Stimulated activated CD8-positive, alpha-beta memory T cell treated with anti-CD3 and anti-CD28 coated beads, Interleukin-2, amount 100 ng/mL, for 48 hours (primary cell): ENCODE measurements around the gene MGLL.
A peak's percentile ranks its signal among the peaks of the same experiment; 100 is the strongest.

Experiments
- DNase-seq, 2 donors: peaks; one replicate each; pipeline ENCODE4 v3.0.0-alpha.2; 2020; ENCODE audit warnings: low read depth in 2 of 2

The MGLL gene

DNA sequence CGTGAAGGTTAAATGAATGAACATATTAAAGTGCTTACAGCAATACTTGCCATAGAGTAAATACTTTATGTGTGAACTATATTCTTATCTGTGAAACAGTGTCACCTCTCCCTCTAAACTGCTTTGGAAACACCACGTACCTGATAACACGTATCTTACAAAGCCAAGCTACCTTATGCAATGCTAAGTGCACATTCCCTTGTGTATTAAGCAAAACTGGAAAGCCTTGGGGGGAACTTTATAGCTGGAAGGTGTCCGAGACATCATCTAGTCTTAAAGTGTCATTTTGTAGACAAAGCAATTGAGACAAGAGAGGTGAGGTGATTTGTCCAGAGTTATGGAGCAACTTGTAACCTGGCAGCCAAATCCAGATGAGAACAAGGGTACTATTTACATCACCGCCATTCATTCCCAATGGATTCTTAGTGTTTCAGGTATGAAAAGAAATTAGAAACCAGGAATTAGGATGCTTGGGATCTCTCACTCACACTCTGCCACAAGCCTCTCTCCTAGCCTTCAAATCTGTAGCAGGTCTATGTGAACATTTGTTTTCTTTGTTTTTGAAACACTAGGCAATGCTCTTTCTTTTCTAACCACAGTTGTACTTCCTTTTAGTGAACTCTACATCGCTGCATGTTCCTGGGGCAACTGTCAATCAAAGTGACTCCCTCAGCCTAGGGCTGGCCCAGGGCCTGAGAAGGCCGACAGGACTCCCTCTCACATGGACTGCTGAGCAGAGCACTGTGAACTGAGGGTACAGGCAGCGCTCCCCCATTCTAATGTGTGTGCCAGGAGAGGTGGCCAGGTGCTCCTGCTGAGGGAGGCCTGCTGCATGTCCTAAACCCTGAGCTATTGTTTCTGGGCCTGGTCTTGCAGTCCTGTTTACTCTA lies 13.9 kb upstream of the MGLL start:
- no peak for DNase-seq

DNA sequence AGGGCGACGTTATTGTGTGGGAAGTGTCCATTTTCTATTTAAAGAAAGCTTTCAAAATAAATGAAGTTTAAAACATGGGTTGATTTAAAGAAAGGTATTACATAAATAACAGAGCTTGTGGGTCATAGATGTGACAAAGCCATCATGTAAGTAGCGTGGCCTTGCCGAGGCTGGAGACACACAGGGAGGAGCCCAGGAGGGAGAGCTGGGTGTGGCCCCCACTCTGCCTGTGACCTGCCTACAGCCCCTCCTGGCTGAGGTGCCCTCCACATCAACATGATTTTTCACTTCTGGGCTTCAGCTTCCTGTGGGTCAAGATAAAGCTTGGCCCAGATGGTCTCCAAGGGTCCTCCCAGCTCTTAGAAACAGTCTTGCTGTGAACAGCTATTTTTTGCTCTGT lies 12.5 kb upstream of the MGLL start:
- no peak for DNase-seq

DNA sequence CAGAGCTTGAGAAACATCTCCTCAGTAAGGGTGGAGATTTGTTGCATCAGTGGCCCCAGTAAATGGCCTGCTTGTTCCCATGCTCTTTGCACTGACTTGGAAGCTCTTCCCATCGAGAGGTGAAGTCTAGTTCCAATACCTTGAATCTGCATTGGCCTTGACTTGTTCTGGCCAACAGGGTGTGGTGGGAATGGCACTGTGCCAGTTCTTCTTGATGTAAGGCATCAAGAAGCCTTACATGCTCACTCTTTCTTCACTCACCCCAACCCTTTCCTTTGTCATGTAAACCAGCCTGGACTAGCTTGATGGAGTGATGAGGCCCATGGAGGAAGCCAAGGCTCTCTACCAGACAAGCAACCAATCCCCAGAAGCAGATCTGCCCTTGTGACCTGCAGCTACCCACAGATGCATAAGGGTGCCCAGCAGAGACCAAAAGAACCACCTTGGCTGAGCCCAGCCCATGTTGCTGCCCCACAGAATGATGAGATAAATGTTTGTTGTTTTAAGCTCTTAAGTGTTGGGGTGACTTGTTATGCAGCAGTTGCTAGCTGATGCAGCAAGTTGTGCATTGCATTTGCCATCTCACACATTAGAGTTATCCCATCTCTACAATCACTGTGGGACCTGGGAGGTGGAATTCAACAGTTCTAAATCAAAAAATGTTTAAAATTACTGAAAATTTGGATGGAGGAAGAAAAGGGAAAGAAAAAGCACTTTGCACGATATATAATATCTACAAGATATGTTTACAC lies 11.1 kb upstream of the MGLL start:
- no peak for DNase-seq

DNA sequence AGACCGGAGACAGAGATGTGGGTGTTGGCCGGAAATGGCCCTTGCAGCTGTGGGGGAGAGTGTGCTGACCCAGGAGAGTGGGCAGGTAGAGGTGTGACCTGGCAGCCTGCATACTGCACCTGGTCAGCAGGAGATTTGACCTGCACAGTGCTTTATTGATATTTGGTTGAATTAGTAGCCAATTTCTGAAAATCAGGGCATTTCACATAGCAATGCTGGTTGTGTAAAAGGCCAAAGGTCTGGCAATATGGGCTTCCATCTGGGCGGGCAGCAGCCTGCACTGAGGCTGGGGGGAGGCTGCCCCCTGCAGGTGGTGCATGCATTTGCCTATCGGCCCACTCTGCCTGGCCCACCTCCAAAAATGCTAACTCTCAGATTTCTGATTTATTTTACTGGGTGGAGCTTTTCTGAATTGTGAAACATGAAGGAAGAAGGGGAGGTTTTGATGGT lies 9.4 kb upstream of the MGLL start:
- DNase-seq, result peak; percentile 19 to 23

DNA sequence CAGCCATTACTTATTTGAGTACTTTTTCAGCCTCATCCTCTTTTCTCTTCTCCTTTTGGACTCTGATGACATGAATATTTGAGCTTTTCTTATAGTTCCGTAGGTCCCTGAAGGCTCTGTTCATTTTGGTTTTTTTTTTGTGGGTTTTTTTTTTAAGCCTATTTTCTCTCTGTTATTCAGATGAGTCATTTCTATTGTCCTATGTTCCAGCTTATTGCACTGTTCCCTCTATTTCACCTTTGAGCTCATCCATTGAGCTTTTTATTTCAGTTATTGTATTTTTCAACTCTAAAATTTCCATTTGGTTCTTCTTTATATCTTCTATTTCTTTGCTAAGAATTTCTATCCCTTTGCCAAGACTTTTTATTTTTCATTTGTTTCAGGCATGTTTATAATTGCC lies 7.2 kb upstream of the MGLL start:
- DNase-seq, result no peak

DNA sequence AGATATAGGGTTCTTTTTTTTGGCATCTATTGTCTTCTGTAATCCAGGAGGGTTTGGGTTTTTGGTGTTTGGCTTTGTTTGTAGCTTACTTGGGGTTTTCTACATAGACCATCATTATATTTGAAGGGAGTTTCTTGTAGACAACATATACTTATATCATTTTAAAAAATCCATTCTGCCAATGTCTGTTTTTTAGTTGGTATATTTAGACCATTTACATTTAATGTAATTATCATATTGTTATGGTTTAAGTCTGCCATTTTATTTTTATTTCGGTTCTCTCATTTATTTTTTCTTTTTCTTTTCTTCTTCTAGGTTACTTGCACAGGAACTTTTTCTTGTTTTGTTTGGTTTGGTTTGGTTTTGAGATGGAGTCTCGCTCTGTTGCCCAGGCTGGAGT lies 5.5 kb upstream of the MGLL start:
- DNase-seq, result no peak

DNA sequence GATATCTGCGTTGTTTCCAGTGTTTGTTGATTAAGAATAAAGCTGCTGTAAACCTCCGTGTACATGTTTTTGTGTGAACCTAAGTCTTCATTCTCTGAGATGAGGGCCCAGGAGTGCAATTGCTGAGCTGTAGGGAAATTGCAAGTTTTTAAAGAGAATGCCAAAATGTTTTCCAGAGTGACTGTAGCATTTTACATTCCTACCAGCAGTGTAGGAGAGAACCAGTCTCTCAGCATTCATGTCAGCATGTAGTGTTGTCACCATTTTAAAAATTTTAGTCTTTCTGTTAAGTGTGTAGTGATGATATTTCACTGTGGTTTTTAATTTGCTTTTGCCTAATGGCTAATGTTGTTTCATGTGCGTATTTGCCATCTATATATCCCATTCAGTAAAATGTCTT lies 3.4 kb upstream of the MGLL start:
- DNase-seq, result no peak

DNA sequence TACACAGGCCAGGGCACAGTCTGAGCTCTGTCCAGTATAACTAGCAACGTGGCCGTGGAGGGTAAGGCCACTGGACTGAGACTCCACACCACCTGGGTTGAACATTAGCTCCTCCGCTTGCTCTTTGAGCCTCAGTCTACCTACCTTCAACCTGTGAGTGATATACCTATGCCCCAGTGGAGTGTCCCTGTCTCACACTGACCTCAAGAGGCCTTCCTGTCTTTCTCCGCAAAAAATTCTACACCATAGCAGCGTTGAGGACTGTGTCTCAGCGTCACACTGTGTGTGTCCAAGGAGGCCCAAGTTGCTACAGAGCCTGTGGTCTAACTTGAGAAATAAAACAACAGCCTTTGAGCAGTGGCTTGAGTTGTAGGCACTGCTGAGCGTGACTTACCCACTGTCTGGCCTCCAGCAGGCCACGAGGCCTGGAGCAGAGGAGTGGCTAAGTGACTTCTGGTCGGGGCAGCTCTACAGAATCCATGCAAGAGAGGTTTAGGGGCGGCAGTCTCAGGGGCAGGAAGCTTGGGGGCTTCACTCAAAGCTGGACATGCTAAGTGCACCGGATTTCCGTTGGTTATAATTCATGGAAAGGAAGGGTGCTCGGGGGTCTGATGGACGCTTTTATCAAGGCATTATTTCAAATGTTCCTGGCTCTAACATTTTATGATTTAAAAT lies 2.0 kb upstream of the MGLL start:
- DNase-seq, result no peak

DNA sequence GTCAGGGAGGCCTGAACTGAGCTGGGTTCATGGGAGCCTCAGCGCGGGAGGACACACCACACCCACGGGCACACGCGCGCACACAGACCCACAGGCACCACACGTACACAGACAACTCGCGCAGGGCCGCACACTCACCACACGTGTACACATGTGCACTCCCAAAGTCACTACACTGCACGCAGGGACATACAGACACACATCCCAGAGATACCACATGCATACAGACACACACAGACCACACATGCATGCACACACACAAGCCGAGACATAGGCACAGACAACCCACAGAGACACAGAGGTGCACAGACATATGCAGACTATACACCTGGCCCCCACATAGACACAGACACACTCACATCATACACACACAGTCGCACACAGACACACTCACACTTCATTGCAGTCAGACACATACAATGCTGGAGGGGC lies 1.1 kb upstream of the MGLL start:
- no peak for DNase-seq

DNA sequence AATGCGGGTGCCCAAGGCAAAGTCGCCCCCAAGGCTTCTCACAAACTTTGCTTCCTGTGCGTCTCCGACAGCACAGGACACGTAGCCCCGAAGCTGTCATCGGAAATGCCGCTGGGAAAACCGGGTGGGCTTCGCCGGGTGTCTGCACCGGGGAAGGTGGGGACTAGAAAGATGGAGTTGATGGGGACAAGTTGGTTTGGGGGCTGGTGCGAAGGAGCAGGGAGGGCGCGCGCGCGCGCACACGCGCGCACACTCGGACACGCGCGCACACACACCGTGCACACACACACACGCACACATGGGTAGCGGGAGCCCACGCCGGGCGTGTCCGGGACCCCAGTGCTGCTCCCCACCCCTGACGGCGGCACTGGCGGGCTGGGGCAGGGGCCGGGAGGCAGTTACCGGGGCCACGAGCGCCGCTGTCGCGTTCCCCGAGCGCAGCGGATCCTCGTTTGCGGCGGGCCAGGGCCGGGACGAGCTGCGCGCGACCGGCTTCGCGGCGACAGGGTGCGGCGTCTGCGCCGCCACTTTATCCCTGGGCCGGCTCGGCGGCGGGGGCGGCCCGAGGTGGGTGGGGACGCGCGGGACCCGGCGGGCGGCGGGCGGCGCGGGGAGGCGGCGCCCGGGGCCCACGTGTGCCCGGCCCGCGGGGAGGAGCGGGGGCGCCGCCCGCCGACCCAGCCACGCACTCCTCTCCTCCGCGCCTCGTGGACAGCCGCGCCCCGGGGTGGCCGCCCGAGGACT lies 539 bp upstream of the MGLL start:
- DNase-seq, result no peak

DNA sequence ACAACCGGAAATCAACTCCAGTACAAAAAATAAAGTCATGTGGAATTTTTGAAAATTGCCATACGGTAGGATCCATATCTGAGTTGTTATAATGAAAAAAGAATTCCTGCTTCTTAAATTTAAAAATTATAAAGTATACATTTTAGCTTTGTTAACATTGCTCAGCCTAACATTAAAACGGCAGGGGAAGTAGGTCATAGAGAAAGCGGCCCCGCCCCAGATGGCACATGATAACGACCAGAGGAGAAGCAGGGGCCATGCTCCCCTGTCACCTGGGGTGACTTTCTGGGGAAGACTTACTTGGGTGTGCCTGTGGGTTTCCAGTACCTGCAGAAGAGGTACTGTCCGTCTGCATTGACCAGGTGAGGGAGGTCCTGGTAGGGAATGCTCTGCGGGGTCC lies 921 bp downstream of the MGLL start:
- DNase-seq, result no peak

DNA sequence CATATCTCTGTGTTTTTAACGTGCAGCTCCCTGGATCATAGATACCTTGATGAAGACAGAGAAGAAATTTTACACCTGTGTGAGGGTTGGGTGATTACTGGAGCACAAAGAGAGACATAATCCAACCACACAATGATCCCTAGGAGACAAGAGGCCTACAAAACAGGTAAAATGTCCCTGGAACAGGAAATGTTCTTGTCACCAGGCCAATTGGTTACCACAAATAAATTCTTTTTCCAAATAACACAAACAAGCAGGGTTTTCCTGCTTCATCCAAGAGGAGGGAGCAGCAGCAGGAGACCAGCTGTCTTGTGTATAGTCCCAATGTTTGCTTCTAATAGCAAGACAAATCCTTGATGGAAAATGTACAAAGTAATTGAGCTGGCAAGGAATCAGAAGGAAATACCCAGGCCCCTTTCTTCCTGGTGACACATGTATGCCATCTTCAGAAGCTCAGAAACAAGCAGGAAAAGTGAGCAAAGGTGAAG lies 1.4 kb downstream of the MGLL start:
- DNase-seq, result no peak

DNA sequence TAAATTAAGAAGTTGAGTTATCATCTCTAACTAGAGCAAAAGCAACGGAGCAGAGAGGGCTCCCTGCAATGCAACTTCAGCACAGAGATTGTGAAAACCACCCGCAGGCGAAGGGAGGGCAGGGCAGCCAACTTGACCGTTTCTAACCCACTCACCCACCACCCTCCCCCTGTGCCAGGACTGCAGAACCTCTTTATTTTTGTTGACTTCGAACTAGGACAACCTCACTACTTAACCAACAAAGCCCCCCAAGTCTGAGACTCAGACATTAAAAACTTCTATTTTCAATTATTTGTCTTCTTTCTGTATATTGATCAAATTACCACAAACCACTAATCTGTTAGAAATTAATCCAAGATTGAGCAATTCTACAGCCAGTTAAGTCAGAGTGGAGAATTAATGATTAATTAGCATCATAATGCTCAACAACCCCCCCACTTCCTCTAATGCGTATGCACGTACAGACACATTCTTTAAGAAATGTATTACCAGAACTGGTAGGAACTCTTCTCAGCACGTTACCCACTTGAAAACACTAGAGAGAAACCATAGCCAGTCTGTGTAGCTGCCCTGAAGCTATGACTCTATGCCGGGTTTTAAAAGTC lies 2.0 kb downstream of the MGLL start:
- no peak for DNase-seq

DNA sequence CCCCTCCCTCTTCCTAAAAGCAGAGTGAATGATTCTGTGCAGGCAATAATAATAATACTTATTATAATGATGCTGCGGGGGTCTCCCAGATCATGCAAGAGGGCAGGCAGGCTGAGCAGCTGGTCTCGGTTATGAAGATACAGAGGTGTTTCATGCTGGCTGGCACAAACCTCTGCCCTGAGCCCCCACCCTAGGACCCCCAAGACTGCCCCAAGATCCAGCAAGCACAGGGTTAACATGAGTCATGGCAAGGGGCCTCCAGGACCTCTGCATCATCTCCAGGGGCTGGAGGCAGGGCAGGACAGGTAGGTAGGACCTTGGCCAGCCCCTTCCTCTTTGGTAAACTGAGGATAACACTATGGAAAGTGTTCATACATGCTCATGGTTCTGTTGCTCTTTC lies 2.7 kb downstream of the MGLL start:
- DNase-seq, result no peak

DNA sequence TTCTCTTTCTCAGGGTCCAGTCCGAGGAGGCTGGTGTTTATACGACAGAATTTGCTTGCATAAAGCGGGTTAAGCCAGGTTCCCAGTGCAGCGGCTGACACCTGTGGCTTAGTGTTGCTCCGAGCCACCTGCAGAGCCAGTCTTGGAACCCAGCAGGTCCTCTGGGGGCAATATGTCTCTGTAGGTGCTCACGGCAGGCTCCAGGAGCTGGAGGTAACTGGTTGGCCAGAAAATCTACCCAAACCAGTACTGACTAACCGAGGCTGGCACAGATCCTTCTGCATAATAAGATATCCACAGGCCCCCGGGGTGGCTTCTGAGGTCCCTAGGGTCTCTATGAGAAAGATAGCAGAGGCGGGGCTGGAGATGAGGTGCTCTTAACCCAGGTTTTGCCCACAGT lies 3.2 kb downstream of the MGLL start:
- no peak for DNase-seq

DNA sequence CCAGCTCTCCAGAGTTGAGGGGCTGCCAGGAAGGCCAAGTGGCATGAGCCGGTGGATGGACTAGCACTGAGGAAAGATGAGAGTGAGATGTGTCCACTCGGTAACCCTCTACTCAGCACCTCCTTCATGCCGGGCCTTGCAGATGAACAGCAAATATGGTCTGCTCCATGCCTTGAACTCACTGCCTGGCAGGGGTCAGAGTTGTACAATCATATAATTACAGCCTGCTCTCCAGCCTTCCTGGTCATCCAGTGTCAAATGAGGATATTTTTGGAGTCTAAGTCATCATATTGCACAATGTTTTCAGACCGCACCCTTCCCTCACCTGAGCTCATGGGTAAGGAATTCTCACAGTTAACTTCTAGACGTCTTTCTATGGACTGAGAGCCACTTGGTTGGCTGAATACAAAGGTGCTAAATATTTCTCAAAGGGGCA lies 4.9 kb downstream of the MGLL start:
- DNase-seq, result no peak

DNA sequence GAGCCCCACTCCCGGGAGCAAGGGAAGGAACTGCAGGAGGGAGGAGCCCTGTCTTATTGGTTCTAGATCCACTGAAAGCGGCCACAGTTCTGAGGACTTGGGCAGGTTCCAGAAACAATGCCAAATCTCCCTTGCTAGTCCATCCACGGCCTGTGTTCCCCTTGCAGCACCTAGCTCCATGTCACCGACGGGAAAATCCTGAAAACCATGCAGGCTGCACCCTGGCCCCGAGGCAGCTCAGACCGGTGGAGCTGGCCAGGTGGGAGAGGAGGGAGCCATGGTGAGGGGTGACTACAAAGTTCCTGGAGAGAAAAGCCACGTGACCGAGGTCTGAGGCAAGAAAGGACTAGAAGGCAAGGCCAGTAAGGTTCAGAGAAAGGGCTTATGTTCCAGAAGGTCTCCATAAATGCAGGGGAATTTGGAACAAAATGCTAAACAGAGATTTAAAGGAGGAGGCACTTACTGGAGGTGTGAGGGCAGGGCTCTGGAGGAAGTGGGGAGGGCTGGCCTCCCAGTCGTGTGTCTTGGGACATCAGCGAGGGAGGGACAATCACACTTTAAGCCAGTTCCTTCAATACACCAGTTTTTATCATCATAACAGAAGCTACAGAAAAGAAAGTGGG lies 5.4 kb downstream of the MGLL start:
- no peak for DNase-seq

DNA sequence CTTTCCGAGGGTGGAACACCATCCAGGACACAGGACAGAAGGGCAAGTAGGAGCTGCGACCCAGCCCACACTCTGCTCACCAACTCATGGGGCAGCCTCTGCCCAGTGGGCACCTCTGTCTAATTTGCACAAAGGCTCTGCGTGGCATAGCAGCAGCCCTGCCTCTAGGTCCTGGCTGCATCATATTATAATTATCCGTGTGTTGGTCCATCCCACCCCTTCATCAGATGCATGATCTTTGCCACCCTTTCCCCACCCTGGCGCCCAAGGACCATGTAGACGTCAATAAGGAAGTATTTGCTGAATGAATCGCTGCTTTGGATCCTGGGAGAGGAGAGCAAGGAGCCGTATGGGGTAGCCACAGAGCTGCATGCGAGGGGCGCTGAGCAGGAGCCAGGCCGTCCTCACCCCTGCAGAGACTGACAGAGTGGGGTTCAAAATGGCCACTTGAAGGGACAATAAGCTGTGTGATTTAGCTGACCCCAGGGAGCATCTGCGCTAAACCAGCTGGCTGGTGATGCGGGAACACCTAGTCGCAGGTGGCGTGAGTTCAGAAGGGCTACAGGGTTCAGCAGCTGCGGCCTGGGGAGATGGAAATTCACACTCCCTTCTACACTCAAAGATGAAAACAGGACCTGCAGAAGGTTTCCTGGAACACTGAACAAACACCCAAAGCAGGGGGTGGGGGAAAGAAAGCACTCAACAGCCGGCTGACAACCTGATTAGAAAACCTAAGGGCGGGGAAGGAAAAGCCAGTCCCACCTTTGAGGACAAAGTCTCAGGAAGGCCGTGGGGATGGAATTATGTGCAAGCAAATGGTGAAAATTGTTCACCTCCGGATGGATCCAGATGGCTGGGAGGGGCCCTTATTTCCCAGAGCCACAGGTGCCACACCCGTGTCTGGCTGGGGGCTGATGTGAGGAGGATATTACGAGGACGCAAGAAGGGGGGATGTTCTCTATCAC lies 6.4 kb downstream of the MGLL start:
- no peak for DNase-seq

DNA sequence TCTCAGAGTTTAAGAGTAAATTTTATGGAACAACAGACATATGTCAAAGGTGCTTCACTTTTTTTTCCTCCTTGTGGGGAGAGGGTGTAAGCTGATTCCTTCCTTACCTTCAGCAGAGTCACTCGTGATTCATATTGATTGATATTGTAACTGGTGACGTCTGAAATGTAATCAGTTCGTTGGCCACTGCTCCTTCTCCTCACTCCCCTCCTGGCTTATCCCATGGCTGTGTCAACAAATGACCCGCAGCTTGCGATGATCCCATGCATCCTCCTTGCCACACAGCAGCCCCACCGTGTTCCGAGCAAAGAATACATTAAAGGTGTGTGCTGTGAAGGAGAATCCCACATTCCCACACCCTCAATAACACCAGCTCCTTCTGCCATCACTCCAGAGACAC lies 7.3 kb downstream of the MGLL start:
- DNase-seq, result no peak
